Activated T-helper 2 cell treated with anti-CD3 and anti-CD28 coated beads, Interferon-gamma antibody, Interleukin-2, Interleukin-4, amounts not matched to agents 10 μg/mL and 5 μg/mL and 100 μg/mL, durations not matched to agents 14 hours and 24 hours and 36 hours (primary cell): ENCODE results near the gene ZBTB16. TPM values are rescaled to one million over a fixed set of nuclear protein-coding genes. Genes with fewer than 3 reads are reported as not detected.

Experiments
- DNase-seq: peaks from one replicate; pipeline ENCODE4 v3.0.0; 2021; ENCODE audit warnings: low spot score
- H3K27ac Mint-ChIP-seq: one replicate; pipeline ENCODE4 v1.8.0; 2021; ENCODE audit warnings: mixed read lengths
- H3K27me3 Mint-ChIP-seq: one replicate; pipeline ENCODE4 v1.8.0; 2021; ENCODE audit warnings: low read depth, mixed read lengths
- H3K36me3 Mint-ChIP-seq: one replicate; pipeline ENCODE4 v1.8.0; 2021; ENCODE audit warnings: low read depth, mixed read lengths
- H3K4me1 Mint-ChIP-seq: one replicate; pipeline ENCODE4 v1.8.0; 2021; ENCODE audit warnings: low read depth, mixed read lengths
- H3K4me3 Mint-ChIP-seq: one replicate; pipeline ENCODE4 v1.8.0; 2021; ENCODE audit warnings: low read depth, mild to moderate bottlenecking, moderate library complexity, mixed read lengths
- H3K9me3 Mint-ChIP-seq: one replicate; pipeline ENCODE4 v1.8.0; 2021; ENCODE audit warnings: mixed read lengths
- intact Hi-C: fragments of 100-400 bp; cut with micrococcal nuclease; formaldehyde crosslinking; loops from one replicate; pipeline ENCODE4 v1.15.1; 2023
- total RNA-seq: library from RNA; stranded (reverse); gene quantifications from 2 replicates; pipeline ENCODE4 v1.2.3, GENCODE V29; 2022

The ZBTB16 gene
- total RNA-seq, 1 donor from 2014 or later: 2.9 TPM

DNA sequence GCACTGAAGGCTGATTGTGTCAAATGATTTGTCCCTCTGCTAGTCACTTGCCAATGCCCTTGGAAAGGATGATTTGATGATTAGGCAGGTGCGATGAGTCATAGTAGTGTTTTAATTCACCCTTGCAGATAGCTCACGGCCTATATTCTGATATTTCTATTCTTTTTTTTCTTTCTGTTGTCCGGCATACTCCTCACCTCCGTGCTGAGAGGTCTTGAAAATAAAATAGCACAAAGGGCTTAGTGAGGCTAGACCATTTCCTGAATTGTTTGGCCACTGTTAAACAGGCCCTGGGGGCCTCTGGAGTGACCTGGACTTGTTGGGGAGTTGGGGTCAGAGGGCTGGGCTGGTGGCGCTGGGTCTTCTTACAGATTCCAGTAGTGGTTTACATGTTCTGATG is 99.8 kb downstream of the ZBTB16 start:
- DNase-seq: no peak
- Mint-ChIP-seq H3K27ac (peak overlapping the region; percentile 78), H3K4me3 (peak overlapping the region; percentile 53), H3K27me3 (no peaks in the 10 kb centered on the region), H3K4me1 (peaks cover 49% of the 10 kb centered on the region), H3K36me3 (no peaks in the 10 kb centered on the region), H3K9me3 (no peaks in the 10 kb centered on the region)
- intact Hi-C loops: no loop called here

DNA sequence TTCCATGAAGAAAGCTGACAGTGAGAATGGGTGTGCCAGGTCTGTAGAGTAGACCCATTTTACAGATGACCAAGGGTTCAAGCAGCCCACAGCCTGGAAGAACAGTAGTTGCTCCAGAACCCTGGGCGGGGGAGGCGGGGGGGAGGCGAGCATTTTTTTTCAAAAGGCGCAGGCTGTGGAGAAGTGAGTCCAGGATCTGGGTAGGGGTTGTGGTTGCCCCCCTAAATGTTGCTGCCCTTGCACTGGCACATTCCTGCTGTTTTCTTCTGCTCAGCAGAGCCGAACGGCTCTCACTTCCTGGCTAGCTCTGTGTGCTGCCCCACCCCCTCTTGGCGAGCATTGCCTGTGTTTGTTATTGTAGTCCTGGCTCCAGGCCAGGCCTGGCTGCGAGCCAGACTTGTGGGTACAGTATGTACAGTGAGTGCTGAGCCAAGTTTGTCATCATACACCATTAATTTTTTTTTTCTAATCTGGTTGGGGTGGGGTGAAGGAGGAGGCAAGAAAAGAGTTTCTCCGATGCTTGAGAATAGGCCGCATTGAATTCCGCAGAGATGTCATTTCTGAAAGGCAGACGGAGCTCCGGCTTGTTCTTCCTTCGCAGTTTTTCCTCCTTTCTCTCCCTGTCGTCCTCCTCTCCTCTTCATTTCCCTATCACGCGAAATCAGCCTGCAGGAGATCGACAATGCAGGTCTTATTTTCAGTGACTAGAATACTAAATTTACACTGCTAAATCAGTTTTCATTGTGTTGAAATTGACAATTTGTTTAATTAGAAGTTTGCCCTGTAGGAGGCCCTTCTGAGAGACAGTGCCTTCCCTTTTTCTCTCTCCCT is 100.5 kb downstream of the ZBTB16 start:
- intact Hi-C loops: loop anchor here (10.0 kb wide), 2 partner anchors 55 kb away; no protein-coding TSS in a partner anchor
- no peaks in the 10 kb centered on the region for H3K36me3 Mint-ChIP-seq
- peak; percentile 90 for DNase-seq
- H3K27ac Mint-ChIP-seq: peak overlapping the region; percentile 78
- peaks cover 50% of the 10 kb centered on the region for H3K4me1 Mint-ChIP-seq
- H3K27me3 Mint-ChIP-seq: no peaks in the 10 kb centered on the region
- H3K9me3 Mint-ChIP-seq: no peaks in the 10 kb centered on the region
- peak overlapping the region; percentile 53 for H3K4me3 Mint-ChIP-seq

DNA sequence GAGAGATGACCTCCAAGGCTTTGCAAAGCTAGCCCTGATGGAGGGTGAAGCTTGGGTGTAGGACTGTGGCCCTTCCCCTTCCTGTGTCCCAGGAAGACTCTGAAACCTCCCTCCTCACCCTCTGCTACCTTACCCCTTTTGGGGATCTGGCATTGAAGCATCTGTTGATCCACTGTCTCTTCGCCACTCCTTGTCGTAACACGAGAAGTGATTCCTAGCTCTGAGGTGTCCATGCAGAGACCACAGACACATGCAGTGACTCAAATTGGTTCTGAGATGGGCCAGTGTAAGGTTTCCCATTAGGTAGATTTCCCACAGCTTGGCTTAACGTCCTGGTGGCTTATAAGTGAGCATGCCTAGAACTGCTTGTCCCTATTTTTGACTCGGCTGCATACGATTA is 101.4 kb downstream of the ZBTB16 start:
- H3K4me1 Mint-ChIP-seq: peaks cover 51% of the 10 kb centered on the region
- H3K4me3 Mint-ChIP-seq: no peak overlapping the region
- H3K9me3 Mint-ChIP-seq: no peaks in the 10 kb centered on the region
- no peak for DNase-seq
- no peak overlapping the region for H3K27ac Mint-ChIP-seq
- H3K27me3 Mint-ChIP-seq: no peaks in the 10 kb centered on the region
- intact Hi-C loops: loop anchor here (10.0 kb wide), 2 partner anchors 54 to 56 kb away; no protein-coding TSS in a partner anchor
- H3K36me3 Mint-ChIP-seq: no peaks in the 10 kb centered on the region

DNA sequence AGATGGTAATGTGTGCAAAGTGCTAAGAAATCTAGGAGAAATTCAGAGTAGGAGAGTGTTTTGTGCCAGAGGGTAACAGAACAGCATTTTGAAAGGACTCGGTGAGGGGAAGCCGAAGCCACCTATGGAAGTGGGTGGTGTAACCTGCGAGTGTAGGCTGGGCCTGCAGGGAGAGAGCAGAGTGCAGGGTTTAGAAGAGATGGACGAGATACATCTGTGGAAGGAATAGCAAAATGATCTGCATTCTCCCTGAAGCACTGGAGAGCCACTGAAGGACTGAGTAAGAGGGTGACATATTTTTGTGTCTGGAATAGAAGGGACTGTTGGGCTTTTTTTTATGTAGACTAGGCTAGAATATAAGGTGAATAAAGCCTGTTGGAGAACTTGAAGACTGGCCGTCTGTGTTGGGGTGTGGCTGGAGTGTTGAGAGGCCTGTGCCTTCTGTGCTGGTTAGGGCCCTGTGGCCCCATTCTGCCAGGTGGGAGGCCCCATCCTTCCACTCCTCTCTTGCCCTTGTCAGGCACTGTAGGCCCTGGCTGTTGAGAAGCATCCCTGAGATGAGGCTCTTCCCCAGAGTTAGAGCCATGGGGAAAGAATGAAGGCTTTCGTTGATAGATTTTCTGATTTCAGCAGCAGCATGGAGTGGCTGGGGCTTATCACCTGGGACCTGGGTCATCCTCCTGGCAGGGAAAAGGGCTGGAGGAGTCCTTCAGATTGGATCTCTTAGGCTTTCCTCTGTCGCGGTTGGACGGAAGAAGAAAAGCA is 102.2 kb downstream of the ZBTB16 start:
- no peaks in the 10 kb centered on the region for H3K27me3 Mint-ChIP-seq
- H3K4me3 Mint-ChIP-seq: no peak overlapping the region
- no peaks in the 10 kb centered on the region for H3K36me3 Mint-ChIP-seq
- no peaks in the 10 kb centered on the region for H3K9me3 Mint-ChIP-seq
- DNase-seq: no peak
- peaks cover 58% of the 10 kb centered on the region for H3K4me1 Mint-ChIP-seq
- intact Hi-C loops: loop anchor here (10.0 kb wide), 2 partner anchors 53 to 57 kb away; no protein-coding TSS in a partner anchor
- H3K27ac Mint-ChIP-seq: no peak overlapping the region

DNA sequence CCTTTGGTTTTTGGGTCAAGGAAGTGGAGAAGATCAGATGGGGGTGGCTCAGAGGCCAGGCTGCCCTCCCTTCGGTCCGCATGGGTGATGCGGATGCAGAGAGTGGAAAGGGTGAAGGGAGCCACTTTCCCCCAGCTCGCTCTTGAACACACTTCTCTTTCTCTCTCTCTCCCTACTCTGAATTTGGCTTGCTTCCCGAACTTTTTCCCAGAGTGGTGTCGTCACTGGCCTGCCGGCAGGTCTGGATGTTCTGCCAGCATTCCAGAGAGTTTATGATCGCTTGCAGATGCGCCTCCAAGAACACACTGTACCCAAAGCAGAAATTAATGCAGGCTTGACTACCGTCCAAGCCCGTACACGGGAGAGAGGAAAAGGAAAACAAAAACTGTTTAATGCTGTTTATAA is 103.2 kb downstream of the ZBTB16 start:
- no peaks in the 10 kb centered on the region for H3K9me3 Mint-ChIP-seq
- no peaks in the 10 kb centered on the region for H3K36me3 Mint-ChIP-seq
- intact Hi-C loops: loop anchor here (10.0 kb wide), 2 partner anchors 52 to 58 kb away; no protein-coding TSS in a partner anchor
- peaks cover 65% of the 10 kb centered on the region for H3K4me1 Mint-ChIP-seq
- H3K4me3 Mint-ChIP-seq: no peak overlapping the region
- DNase-seq: no peak
- no peaks in the 10 kb centered on the region for H3K27me3 Mint-ChIP-seq
- H3K27ac Mint-ChIP-seq: no peak overlapping the region

DNA sequence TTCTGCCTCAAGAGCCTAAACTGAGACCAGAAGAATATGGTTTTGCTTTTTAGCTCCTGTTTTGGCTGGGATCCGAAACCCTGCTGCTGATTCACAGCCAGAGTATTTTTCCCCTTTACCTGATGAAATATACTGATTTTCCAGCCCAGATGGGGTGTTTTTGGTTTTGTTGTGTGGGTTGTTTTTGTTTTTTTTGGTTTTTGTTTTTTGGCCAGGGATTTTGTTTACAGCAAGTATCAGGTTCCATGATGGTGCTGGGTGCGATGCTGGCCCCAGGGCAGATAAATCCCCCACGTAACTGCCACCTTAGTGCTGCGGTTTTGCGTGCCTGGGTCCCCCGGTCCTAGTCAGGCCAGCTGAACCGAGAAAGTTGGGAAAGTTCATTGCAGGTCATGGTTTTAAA is 103.7 kb downstream of the ZBTB16 start:
- Mint-ChIP-seq H3K27me3 (no peaks in the 10 kb centered on the region), H3K9me3 (no peaks in the 10 kb centered on the region), H3K4me3 (no peak overlapping the region), H3K4me1 (peaks cover 65% of the 10 kb centered on the region), H3K36me3 (no peaks in the 10 kb centered on the region), H3K27ac (no peak overlapping the region)
- intact Hi-C loops: loop anchor here (10.0 kb wide), 2 partner anchors 52 to 58 kb away; no protein-coding TSS in a partner anchor
- DNase-seq: no peak

DNA sequence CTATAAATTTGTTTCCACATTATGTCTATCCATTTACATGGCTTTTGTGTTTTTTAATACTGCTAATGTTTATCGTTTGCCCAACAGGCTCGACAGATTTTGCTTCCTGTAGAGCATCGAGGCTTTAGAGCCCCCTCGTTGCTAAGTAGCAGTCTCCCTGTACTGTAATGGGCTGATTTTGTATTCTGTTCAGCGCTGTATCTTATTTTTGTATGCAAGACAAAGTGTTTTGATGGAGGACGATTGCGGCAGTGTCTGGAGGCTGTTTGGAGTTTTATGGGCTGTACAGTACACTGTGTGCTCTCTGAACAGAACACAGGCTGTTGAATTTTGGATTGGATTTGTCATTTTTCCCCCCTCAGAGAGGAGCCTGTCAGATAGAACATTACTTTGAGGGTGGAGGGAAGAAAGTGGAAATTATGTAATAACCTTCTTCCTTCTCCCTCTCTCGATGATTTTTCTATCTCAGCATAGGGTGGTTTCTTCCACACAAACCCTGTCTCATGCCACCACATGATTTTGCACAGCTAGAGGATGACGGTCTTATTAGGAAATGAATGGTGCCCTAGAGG is 104.4 kb downstream of the ZBTB16 start:
- peaks cover 68% of the 10 kb centered on the region for H3K4me1 Mint-ChIP-seq
- no peak overlapping the region for H3K27ac Mint-ChIP-seq
- H3K9me3 Mint-ChIP-seq: no peaks in the 10 kb centered on the region
- intact Hi-C loops: loop anchor here (10.0 kb wide), 2 partner anchors 51 to 59 kb away; no protein-coding TSS in a partner anchor
- no peaks in the 10 kb centered on the region for H3K36me3 Mint-ChIP-seq
- no peak for DNase-seq
- H3K4me3 Mint-ChIP-seq: no peak overlapping the region
- no peaks in the 10 kb centered on the region for H3K27me3 Mint-ChIP-seq

DNA sequence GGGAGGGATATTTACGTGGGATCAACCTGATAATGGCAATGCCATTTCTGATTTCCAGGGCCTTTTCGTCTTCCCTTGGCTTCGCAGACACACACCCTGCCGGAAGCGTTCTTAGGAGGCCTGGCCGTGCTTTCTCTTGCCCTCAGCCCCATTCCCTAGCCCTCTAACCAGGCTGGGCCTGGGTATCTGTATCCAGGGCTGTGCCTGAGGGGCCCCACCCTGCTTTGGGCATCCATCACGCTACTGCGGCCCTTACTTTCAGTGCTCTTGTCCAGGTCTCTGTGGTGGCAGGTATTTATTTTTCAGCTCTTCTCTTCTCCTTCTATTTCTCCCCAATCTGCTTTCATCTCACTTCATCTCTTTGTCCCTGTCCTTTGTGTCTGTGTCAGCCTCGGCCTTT is 105.0 kb downstream of the ZBTB16 start:
- DNase-seq: no peak
- H3K4me3 Mint-ChIP-seq: no peak overlapping the region
- no peaks in the 10 kb centered on the region for H3K27me3 Mint-ChIP-seq
- no peaks in the 10 kb centered on the region for H3K9me3 Mint-ChIP-seq
- no peaks in the 10 kb centered on the region for H3K36me3 Mint-ChIP-seq
- intact Hi-C loops: loop anchor here (10.0 kb wide), 2 partner anchors 50 to 60 kb away; no protein-coding TSS in a partner anchor
- H3K4me1 Mint-ChIP-seq: peaks cover 69% of the 10 kb centered on the region
- H3K27ac Mint-ChIP-seq: peak overlapping the region; percentile 9

DNA sequence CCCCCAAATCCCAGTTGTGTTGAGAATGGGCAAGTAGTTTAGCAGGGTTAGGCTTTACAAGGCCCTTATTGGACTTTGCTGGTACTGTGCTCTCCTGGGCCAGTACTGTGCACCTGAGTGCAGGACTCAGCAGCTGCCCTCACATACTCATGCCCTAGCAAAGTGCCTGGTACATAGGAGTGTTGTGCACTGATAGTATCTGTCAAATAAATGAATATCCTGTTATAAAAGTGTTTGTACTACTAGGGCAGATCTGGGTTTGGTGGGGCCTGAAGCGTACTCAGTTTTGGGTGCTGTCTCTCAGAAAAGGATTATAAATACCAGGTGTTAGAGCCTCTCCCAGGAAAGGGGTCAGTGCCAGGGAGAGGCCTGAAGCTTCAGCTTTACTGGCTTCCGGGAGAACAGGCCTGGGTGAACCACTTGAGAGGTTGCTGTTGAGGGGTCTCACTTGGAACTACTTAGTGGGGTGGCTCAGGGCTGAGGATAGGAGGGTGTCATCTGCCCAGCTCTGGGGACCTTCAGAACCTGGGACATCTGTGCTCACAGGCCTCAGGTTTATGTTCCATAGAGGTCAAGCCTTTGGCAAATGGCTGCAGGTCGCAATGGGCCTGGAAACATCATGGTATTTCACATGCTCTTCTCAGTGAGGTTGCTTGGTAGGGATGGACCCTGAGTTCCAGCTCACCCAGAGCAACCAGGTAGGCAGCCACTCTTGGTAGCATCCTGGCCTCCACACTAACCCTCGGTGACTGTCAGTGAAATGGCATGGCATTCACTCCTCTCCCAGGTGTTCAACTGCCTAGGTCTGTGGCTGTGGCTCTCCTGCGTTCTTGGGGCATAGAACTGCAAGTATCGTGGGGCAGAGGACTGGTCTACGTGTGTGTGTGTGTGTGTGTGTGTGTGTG is 106.1 kb downstream of the ZBTB16 start:
- H3K4me3 Mint-ChIP-seq: no peak overlapping the region
- intact Hi-C loops: loop anchor here (5.0 to 10.0 kb wide), 3 partner anchors 49 to 103 kb away; no protein-coding TSS in a partner anchor
- H3K36me3 Mint-ChIP-seq: no peaks in the 10 kb centered on the region
- H3K4me1 Mint-ChIP-seq: peaks cover 67% of the 10 kb centered on the region
- H3K27me3 Mint-ChIP-seq: no peaks in the 10 kb centered on the region
- peak overlapping the region; percentile 43 for H3K27ac Mint-ChIP-seq
- H3K9me3 Mint-ChIP-seq: no peaks in the 10 kb centered on the region
- DNase-seq: no peak

DNA sequence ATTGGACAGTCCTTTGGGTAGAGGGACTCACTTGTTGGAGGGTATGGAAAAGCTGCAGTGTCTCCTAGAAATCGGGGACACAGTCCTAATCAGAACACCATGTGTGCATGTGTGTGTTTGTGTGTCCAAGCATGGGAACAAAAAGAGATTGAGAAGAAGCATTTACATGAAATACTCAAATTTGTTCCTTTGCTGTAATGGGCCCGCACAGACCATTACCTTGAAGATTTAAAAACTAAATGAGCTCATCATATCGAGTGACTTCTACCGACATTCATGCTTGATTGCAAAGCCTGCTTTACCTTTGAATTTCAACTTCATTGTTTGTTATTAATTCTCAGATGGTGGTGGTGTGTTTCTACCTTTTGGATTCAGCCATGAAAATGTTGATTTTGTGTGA is 106.9 kb downstream of the ZBTB16 start:
- Mint-ChIP-seq H3K9me3 (no peaks in the 10 kb centered on the region), H3K27ac (peak overlapping the region; percentile 48), H3K36me3 (no peaks in the 10 kb centered on the region)

DNA sequence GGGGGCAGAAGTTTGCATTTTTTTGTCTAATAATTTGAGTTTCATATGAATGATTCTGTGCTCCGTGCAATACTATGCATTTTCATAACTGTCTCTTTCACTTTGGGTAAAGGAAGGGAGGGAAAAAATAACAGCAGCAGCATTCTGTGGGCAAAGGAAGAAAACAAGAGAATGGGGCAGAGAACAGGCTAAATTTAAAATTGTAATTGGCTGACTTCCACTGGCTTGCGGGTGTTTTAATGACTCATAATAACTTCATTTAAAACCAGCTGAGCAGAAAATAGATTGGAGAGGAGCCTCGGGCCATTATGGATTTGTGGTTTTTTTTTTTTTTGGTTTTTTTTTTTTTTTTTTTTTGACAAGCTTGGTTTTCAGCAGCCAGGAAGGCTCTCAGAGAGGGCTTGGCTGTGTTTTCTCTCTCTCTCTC is 107.4 kb downstream of the ZBTB16 start:
- H3K36me3 Mint-ChIP-seq: no peaks in the 10 kb centered on the region
- H3K27ac Mint-ChIP-seq: peak overlapping the region; percentile 48
- H3K27me3 Mint-ChIP-seq: no peaks in the 10 kb centered on the region
- H3K4me3 Mint-ChIP-seq: peak overlapping the region; percentile 11
- no peaks in the 10 kb centered on the region for H3K9me3 Mint-ChIP-seq
- H3K4me1 Mint-ChIP-seq: peaks cover 64% of the 10 kb centered on the region
- DNase-seq: no peak
- intact Hi-C loops: loop anchor here (5.0 to 10.0 kb wide), 3 partner anchors 48 to 105 kb away; no protein-coding TSS in a partner anchor

More for the DNA sequence above, 106.9 kb downstream of the ZBTB16 start:
- H3K4me3 Mint-ChIP-seq: no peak overlapping the region
- no peaks in the 10 kb centered on the region for H3K27me3 Mint-ChIP-seq
- DNase-seq: no peak
- peaks cover 63% of the 10 kb centered on the region for H3K4me1 Mint-ChIP-seq
- intact Hi-C loops: loop anchor here (5.0 to 10.0 kb wide), 3 partner anchors 48 to 104 kb away; no protein-coding TSS in a partner anchor
